Hematopoietic multipotent progenitor cell treated with erythropoietin and hydrocortisone succinate and interleukin-3 and kit ligand, for 4 days (in vitro differentiated cells): ENCODE results near the gene TNNT3.

Experiments
- DNase-seq: peaks from one replicate; pipeline ENCODE4 v3.0.0-alpha.2; 2015

The TNNT3 gene

DNA sequence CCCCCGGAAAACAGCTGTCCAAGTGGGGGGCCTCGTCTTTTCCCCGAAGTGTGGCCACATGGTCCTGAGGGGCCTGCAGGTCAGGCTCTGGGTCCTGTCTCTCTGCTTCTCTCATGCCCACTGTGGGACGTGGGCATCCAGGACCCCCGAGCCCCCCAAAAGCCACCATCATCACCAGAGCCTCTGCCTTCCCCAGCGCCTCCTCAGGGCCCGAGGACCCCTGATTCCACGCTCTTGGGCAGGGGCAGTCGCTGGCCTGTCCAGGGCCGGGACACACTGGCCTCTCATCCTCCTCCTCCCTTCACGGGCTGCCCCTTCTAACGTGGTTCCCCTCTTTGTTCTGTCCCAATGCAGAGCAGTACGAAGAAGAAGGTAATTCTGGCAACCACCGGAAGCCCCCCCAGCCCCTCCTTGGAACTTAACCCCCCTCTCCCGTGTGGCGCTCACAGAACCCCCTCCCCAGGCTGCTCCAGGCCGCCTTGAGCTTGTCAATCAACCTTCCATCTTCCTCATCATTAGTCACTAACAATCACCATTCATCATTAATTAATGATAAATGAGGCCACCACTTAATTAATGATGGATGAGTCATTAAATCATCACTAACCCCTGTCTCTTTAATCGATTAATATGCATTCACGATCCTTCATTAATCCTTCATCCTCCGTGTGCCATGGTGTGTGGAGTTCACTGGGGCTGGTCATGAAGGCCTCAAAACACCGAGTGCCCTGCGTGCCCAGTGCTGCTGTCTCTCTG, 3.9 kb downstream of the TNNT3 start:
- no peak for DNase-seq

DNA sequence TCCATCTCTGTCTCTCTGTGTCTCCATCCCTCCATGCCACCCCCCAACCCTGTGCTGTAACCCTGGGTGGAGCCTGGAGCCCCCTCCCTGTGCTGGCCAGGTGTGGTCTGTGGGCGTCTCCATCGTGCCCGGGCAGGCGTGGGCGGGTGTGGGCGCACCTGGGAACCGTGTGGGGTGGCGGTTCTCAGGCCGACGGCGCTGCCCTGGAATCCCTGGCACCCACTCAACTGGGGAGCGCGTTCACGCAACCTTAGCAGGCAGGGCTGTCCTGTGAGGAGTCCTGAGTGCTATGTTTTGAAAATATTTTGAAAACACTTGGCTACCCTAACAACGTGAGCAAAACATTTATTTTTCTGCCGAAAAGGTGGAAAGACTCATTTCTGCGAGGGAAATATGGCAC, 4.7 kb downstream of the TNNT3 start:
- DNase-seq, result no peak

DNA sequence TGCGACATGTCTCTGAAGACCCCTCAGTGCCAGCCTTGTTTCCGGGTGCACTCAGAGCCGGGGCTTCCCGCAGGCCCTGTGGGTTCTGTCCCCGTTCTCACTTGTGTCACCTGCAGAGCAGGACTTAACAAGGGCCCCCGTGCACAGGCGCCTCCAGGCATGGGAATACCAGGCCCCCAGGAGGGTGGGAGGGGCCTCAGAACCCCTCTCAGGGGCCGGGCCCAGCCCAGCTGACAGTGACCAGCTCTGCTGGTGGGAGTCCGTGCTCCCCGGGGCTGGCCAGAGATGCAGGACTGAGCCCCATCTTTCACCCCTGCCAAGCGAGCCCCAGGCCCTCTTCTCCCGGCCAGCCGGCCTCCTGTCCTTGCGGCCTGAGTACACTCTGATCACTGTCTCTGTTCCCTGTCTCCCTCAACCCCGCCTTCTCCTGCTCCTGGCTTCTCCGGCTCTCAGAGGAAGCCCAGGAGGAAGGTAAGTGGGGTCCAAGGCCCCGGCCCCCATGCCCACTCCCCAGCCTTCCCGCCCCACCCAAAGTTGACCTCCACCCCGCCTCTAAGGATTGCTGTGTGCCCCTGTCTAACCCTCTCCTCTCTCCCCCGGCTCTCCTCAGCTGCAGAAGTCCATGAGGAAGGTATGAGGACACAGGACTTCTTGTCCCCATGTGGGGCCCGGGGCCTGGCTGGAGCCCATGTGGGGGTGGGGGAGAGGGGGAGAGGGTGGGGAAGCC, 5.3 kb downstream of the TNNT3 start:
- no peak for DNase-seq

DNA sequence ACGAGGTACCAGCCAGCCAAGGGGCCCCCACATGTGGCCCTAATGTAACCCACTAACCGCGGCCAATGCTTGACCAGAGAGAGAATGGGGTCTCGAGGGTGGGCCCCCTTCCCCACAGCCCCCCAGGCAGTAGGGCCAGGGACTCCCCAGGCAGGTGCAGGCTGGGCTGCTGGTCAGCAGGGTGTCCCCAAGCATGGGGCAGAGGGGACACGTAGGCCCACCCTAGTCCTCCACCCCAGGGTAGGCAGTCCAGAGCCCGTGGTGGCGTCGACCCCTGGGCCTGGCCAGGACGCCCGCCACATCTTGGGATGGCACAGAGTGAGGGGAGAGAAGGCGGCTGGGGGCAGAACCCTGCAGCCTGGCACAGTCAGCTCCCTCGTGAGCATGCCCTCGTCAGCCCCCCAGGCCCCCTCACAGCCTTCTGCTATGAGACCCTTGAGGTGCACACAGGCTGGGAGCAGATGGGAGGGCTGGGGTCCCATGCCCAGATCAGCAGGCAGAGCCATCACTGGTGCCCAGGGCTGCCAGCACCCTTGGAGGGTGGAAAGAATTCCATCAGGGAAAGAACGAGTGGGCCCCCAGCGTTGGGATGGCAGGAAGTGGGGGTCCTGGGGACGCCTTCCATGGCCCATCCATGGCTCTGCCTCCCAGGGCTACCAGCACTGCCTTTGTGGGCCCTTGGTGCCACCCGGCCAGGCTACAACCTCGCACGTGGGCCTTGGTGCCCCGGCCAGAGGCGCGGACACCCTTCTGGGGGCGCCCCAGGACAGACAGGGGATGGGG, 6.1 kb downstream of the TNNT3 start:
- DNase-seq, result no peak

DNA sequence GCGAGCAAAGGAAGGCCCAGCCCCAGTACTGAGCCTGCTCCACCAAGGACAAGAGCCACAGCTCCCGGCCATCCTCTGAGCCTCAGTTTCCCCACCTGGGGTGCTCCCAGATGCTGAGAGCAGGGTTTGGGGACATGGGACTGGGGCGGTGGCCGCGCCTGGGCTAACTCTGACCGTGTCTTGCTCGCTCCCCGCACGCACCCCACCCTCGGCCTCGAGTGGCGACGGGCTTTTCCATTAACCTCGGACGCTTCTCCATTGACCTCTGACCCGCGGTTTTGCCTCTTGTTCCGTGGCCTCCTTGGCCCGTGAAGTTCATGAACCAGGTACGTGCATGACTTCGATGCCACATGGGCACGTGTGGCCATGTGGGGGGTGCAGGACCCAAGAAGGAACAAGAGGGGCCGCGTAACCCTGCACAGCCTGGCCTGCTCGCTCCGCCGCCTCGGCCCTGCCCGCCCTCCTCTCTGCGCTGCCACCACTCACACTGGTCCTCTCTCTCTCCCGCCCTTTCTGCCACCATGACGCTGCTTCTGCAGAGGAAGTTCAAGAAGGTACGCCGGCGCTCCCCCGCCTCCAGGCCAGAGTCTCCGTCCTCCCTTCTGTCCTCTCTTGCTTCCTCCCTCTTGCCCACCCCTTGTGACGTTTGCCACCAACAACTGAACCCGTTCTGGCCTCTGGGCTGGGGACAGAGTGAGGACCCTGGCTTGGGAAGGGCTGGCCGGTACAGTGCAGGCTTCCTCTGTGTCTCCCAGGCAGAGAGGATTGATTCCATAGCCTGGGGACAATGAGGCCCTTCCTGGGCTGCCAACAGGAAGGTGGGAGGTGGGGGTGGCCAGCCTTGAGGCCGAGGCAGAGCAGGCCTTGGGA, 6.9 kb downstream of the TNNT3 start:
- peak; percentile 74 for DNase-seq

DNA sequence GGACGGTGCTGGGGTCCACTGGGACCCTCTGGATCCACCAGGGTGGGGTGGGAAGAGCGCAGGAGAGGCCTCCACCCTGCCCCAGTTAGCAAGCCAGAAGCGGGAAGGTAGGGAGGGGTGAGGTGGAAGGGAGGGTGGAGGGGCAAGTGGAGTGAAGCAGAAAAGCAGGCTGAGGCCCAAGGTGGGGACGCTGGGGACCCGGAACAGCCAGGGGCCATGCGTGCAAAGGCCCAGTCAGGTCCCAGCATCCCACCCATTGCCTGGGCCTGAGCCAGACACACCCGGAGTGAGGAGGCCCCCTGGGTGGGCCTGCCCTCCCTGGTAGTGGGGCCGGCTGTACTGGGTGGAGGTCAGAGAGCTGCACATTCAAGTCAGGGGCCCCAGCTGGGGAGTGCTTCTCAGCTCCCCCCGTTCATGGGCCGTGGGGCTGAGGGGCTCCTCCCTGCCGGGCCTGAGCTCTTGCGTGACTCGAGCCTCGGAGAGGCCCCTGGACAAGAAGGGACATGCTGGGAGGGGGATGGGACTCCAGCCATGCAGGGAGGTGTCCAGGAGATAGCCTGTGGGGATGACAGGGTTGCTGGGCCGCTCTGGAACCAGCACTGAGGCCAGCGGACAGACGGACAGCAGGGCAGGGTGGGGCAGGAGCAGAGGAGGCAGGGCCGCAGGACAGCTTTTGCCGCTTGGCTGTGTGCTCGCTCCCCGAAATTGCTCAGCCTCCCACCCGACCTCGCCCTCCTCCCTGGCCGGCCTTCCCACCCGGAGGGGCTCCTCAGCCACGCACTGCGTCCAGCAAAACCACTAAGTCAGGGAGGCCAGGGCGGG, 7.7 kb downstream of the TNNT3 start:
- DNase-seq, result no peak

DNA sequence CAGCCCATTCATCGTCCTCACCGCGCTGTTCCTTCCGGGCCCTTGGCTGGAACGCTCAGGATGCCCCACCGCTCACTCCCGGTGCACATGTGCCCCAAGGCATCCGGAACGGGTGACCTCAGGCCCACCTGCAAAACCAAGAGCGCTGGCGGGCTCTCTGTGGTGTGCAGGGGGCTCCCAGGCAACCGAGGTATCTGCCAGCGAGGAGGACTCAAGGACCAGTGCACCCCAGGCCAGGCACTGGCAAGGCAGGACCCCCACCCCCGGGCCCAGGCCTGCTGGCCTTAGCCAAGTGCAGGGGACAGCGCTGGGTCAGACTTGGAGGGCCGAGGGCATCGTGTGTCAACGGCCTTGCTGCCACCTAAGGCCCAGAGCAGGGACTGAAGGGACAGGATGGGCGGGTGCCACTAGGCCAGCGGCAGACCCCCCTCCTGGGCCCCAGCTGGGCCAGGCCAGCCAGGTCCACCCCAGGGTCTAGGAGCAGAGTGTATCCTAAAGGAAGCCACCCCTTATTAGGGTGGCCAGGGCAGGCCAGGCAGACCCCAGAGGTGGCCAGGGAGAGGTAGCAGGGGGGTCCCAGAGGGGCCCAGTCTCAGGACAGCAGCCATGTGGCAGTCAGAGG, 8.5 kb downstream of the TNNT3 start:
- no peak for DNase-seq

DNA sequence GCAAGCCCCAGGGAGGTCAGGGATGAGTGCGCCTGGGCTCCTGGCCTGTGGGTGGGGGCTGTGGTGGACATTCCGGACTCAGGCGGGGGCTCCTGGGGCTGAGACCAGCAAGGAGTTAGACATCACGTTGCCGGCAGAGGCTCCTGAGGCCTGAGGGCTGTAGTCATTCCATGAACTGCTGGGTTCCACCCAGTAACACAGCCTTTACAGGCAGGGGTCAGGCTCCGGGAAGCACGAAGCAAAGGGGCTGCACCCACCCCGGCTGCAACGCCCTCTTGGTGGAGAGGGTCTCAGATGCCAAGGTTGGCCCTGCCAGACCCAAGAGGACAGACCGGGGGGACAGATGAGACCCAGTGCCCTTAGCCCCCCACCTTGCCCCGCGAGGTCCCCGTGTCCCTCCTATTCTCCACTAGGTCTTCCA, 9.0 kb downstream of the TNNT3 start:
- DNase-seq, result no peak

DNA sequence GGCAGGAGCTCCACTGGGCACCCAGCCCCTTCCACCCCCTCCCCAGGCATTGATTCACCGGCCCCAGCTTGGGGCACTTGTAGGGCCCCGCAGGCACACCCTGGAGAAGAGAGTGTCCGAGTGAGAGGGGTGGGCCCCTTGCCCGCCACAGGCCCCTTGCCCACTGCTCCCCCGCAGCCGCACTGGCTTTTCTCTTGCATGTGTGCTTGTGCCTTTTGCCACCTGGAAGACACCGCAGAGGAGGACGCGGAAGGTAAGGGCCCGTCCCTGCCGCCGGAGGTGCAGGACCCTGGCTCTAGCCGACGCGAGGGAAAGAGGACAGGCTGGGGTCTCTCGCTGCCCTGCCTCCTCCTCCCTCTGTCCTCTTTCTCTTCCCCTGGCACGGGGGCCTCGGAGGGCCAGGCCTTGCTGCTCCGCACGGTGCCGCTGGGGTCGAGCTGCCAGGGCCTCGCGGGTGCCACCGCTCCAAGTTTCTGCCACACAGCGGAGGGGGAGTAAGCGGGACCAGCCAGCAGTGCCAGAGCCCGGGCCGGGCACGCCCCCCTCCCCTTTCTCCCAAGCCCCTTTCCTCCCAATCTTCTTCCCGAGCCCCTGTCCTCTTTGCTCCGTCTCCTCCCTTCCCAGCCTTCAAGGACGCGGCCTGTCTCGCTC, 9.5 kb downstream of the TNNT3 start:
- no peak for DNase-seq

DNA sequence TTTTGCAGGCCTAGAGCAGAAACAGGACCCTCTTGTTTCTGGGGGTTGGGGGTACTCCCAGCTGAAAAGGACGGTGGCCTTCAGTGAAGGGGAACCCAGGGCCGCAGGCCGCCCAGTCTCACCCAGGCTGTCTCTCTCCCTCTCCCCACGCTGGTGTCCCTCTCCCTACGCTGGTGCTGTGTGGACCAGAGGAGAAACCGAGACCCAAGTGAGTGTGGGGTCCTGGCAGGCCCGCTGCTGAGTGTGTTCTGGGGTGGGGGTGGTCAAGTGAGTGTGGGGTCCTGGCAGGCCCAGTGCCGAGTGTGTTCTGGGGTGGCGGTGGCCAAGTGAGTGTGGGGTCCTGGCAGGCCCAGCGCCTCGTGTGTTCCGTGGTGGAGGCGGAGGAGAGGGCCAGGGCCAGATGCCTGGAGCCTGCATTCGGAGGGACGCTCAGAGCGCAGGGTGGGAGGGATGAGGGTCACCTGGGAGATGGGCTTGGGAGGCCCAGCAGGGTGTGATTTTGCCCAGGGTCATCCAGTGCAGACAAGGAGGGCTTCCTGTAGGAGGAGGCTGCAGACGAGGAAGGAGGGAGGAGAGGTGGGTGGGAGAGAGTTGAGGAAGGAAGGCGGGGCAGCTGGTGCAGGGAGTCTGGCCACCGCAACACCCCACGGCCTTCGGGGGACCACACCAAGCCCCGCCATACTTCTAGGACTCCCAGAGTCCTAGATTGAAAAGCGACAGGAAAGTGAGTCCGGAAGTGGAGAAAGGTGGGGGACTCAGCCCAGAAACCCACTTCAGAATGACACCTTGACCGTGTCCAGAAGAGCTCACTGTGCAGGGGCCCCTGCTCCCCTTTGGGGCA, 10.3 kb downstream of the TNNT3 start:
- DNase-seq, result no peak

DNA sequence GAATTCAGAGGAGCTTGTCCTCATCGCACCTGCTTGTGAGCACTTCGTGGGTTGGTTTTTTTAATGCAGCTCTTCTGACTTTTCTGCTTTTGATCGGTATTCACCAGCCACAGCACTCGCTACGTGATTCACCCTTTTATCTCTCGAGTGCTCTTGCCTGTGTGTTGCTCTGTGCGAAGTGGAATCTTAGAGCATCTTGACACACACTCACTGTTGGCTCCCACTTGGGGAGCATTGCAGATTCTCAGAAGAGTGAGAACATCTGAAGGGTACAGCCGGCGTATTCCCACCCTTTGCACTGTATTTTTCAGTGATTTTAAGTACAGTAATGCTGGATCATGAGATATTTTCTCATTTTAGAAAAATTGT, 10.9 kb downstream of the TNNT3 start:
- DNase-seq, result peak; percentile 63

DNA sequence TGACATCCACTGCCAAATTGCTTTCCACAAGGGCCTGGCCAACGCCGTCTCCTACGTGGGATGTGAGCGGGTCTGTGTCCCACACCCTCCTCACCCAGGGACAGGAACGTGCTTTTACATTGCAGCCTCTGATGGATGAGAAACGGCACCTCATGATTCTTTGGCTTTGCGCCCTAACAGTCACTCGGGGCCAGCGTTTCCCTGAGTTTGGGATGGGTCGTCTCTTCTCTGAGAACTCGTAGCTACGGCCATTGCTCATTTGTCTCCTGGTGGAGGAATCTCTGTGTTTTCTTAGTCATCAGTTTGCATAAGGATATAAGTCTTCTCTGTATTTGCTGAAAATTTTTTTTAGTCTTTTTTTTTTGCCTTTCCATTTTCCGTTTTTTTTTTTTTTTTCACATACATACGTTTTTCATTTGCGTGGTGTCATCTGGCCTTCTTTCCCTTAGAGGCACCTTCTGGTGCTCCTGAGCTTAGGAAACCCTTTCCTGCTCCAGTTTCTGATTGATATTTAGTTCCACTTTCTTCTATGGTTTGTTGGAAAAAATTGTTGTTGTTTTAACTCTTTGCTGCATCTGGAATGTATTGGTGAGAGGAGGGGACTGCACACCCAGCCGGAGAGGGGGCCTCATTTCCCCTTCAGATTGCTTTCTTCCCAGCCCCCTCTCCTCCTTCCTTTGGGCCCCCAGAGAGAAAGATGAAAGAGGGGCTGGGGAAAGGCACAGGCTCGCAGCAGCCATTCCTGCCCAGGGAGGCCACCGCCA, 12.0 kb downstream of the TNNT3 start:
- peak; percentile 50 for DNase-seq

DNA sequence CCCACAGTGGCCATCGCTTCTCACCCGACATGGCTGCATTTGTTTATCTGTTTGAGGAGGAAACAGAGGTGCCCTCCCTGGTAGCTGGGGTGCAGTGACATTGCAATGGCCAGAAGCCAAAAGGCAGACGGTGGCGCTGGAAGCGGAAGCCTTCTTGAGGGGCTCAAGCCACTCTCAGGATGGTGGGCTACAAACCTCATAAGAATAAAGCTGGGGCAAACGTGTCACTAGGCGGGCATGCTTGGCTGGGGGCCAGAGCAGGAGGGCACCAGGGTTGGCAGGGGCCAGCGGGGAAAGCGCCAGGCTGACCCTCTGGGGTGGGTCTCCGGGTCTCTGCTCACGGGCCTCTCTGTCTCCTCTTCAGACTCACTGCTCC, 12.6 kb downstream of the TNNT3 start:
- DNase-seq, result peak; percentile 85

DNA sequence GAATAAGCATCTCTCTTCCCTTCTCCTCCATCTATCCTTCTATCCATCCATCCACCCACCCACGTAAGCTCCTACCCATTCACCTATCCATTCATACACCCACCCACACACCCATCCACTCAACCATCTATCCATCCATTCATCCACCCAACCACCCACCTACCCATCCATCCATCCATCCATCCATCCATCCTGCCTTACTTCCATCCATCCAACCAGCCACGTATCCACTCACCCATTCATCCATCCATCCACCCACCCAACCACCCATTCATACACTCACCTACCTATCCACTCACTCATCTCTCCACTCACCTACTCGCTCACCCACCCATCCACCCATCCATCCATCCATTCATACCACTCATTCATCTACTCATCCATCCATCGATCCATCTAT, 13.2 kb downstream of the TNNT3 start:
- no peak for DNase-seq

DNA sequence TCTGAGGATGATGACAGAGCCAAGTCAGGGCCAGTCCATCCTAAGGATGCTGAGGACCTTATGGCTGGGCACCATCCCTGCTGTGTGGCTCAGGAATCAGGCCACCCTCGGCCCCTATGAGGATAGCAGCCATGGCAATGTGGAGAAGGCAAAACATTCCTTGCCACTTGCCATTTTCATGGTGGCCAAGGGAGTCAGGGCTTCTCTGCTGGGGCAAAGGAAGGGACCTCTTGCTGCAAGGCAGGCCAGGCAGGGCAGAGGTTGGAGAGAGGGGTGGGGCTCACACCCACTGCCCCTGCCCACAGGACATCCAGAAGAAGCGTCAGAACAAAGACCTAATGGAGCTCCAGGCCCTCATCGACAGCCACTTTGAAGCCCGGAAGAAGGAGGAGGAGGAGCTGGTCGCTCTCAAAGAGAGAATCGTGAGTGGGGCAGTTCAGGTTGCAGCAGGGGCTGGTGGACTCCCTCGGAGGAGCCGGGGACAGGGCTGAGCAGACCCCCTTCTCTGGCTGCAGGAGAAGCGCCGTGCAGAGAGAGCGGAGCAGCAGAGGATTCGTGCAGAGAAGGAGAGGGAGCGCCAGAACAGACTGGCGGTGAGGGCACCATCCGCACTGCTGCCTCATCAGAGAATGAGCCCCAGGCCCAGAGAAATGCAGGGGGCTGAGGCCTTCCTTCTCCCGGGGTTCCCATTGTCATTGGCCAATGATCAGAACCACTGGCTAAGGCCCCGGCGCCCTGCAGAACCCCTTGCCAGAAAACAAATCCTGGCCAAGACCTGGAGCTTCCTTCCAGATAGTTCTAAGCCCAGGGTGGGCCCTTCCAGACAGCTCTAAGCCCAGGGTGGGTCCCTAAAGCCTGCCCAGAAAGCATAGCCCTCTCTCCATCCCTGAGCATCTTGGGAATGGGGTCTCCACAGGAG, 14.2 kb downstream of the TNNT3 start:
- DNase-seq, result no peak

DNA sequence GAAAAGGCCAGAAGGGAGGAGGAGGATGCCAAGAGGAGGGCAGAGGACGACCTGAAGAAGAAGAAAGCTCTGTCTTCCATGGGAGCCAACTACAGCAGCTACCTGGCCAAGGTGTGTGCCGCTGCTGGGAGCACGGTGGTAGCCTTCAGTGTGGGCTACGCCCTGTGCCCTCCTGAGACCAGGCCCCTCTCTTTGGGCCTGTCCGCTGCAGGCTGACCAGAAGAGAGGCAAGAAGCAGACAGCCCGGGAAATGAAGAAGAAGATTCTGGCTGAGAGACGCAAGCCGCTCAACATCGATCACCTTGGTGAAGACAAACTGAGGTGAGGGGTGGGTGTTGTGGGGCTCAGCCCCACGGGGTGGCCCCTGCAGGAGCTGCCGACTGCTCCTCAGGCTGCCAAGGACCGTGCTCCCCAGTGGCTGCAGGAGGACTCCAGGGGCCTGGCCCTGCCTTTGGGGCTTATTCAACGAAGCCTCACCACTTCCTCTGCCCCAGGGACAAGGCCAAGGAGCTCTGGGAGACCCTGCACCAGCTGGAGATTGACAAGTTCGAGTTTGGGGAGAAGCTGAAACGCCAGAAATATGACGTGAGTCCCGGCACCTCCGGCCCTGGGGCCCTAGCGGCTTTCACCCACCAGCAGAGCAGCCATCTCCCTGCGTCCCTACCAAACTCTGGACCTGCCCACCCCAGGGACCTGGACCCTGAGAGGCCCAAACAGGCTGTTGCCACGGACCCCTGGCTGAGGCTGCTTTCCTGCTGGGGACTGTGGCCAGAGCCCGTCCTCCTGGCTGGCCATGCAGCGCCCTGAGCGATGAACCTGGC, 15.0 kb downstream of the TNNT3 start:
- no peak for DNase-seq
